Measurements from ENCODE around the gene LRRC74A. TPM values are rescaled to one million over a fixed set of nuclear protein-coding genes. Genes with fewer than 3 reads are reported as not detected.

The LRRC74A gene
- polyA plus RNA-seq, 1 of the 3 experiments (the other 2 are of a cell fraction), result not detected

GRCh38 chr14:76786601-76787000 is 39.6 kb upstream of the LRRC74A start:
- CTCF ChIA-PET, result interaction anchor here (1.4 to 1.6 kb wide), 2 partner anchors 24 to 77 kb away, joined by 4 to 8 read pairs; no protein-coding TSS in a partner anchor
- POLR2A ChIA-PET, result no interaction called here
- 97% methylated on average over 2 of the region's 2 CpGs for WGBS (ENCODE audit: low lambda C conversion rate)

GRCh38 chr14:76792422-76792821 is 33.8 kb upstream of the LRRC74A start:
- CTCF ChIA-PET, result no interaction called here
- Histone ChIP-seq H3F3A (replicated peaks; ENCODE audit: insufficient read depth) (no peaks in the 10 kb centered on the region), H2AFZ (ENCODE audit: low read depth) (no peak overlapping the region), H3K27me3 (ENCODE audit: insufficient read depth) (no peaks in the 10 kb centered on the region), H3K4me2 (no peak overlapping the region), H3K9me3 (peaks cover 10% of the 10 kb centered on the region; the same call in 1 of the 2 replicates), H3K9me2 (no peaks in the 10 kb centered on the region), H3K9ac (no peak overlapping the region), H4K20me1 (ENCODE audit: insufficient read depth) (no peaks in the 10 kb centered on the region), H3K79me2 (ENCODE audit: insufficient read depth) (no peaks in the 10 kb centered on the region), H3K36me3 (replicated peaks in 1 of 2; ENCODE audit: control insufficient read depth in 1 of 2, insufficient read depth in 2 of 2, low read length in 1 of 2) (peaks cover 5 to 37% of the 10 kb centered on the region in 2 experiments), H3K27ac (ENCODE audit: low read depth in 2 of 2, low read length in 1 of 2) (no peak overlapping the region), H3K4me3 (ENCODE audit: low read depth in 2 of 2, low read length in 1 of 2) (no peak overlapping the region), H3K4me1 (ENCODE audit: control insufficient read depth in 1 of 2, insufficient read depth in 2 of 2, low read depth in 1 of 2, low read length in 1 of 2) (no peaks in the 10 kb centered on the region)
- 97% methylated on average over 2 of the region's 2 CpGs for WGBS (ENCODE audit: low lambda C conversion rate)
- POLR2A ChIA-PET, result no interaction called here
- TF ChIP-seq RCOR1 (IDR thresholded peaks at IDR 0.05; ENCODE audit: low read length), result no peak
- no peak for TF ChIP-seq NFIC (IDR thresholded peaks at IDR 0.05; ENCODE audit: borderline replicate concordance)
- TF ChIP-seq NRF1 (IDR thresholded peaks at IDR 0.05; ENCODE audit: low read depth, low read length), result no peak
- TF ChIP-seq IRF3 (IDR thresholded peaks at IDR 0.05; ENCODE audit: low read depth, low read length), result no peak
- no peak for TF ChIP-seq FOXJ3 (CRISPR knock-in tag; IDR thresholded peaks at IDR 0.05)
- no peak for TF ChIP-seq TEAD4 (IDR thresholded peaks at IDR 0.05; ENCODE audit: borderline replicate concordance, insufficient read depth)
- no peak for TF ChIP-seq RFX5 (IDR thresholded peaks at IDR 0.05; ENCODE audit: low read length)
- TF ChIP-seq TAF1 (IDR thresholded peaks at IDR 0.05; ENCODE audit: borderline replicate concordance, low read depth, low read length), result no peak
- TF ChIP-seq RAD21 (IDR thresholded peaks at IDR 0.05; ENCODE audit: low read length), result no peak
- TF ChIP-seq FOSL2 (IDR thresholded peaks at IDR 0.05; ENCODE audit: borderline replicate concordance, low read depth), result no peak
- TF ChIP-seq USF2 (IDR thresholded peaks at IDR 0.05; ENCODE audit: borderline replicate concordance, low read depth, low read length), result no peak
- DNase-seq, result no peak

More at GRCh38 chr14:76786601-76787000, 39.6 kb upstream of the LRRC74A start:
- Histone ChIP-seq H3K4me2 (no peak overlapping the region), H4K20me1 (ENCODE audit: insufficient read depth) (no peaks in the 10 kb centered on the region), H2AFZ (ENCODE audit: low read depth) (no peak overlapping the region), H3F3A (replicated peaks; ENCODE audit: insufficient read depth) (no peaks in the 10 kb centered on the region), H3K4me3 (ENCODE audit: low read depth in 2 of 2, low read length in 1 of 2) (no peak overlapping the region), H3K27me3 (ENCODE audit: insufficient read depth) (no peaks in the 10 kb centered on the region), H3K36me3 (replicated peaks in 1 of 2; ENCODE audit: control insufficient read depth in 1 of 2, insufficient read depth in 2 of 2, low read length in 1 of 2) (peaks cover 5 to 62% of the 10 kb centered on the region in 2 experiments), H3K4me1 (ENCODE audit: control insufficient read depth in 1 of 2, insufficient read depth in 2 of 2, low read depth in 1 of 2, low read length in 1 of 2) (peaks cover 3 to 12% of the 10 kb centered on the region in 2 experiments; a peak in 2 of 4 replicates), H3K79me2 (ENCODE audit: insufficient read depth) (no peaks in the 10 kb centered on the region), H3K27ac (ENCODE audit: low read depth in 2 of 2, low read length in 1 of 2) (no peak overlapping the region), H3K9ac (no peak overlapping the region), H3K9me2 (no peaks in the 10 kb centered on the region), H3K9me3 (no peaks in the 10 kb centered on the region)
- TF ChIP-seq SIN3A (IDR thresholded peaks at IDR 0.05; ENCODE audit: borderline replicate concordance, low read depth, low read length) (no peak), RCOR1 (IDR thresholded peaks at IDR 0.05; ENCODE audit: low read length) (no peak), FOXM1 (IDR thresholded peaks at IDR 0.05; ENCODE audit: low read depth) (no peak)
- no peak for DNase-seq

All from SK-N-SH (cell line).